Liver (tissue), 3 donors: ENCODE data around the gene ITGAE.

ENCODE experiments used
- CTCF ChIP-seq: fragments of 150-350 bp; IDR thresholded peaks from 2 replicates; pipeline ENCODE4 v1.5.1; 2017; ENCODE audit warnings: improper control_type of control experiment, low read depth, low read length; ENCODE audit not compliant: missing input control
- EGR1 ChIP-seq, 2 donors: IDR thresholded peaks; 2 replicates each; pipeline ENCODE4 v1.6.1; 2016 to 2018; ENCODE audit warnings: antibody characterized with exemption in 2 of 2, low read depth in 2 of 2
- FOXA1 ChIP-seq: IDR thresholded peaks from 2 replicates; pipeline ENCODE4 v1.6.1; 2016; ENCODE audit warnings: antibody characterized with exemption
- JUND ChIP-seq, 2 donors: IDR thresholded peaks; 2 replicates each; pipeline ENCODE4 v1.6.1; 2016; ENCODE audit warnings: antibody characterized with exemption in 2 of 2
- RAD21 ChIP-seq, 2 donors: IDR thresholded peaks; 2 replicates each; pipeline ENCODE4 v1.6.1; 2016; ENCODE audit warnings: antibody characterized with exemption in 2 of 2, mild to moderate bottlenecking in 2 of 2
- RXRA ChIP-seq, 2 donors: IDR thresholded peaks; 2 replicates each; pipeline ENCODE4 v1.6.1; 2017 to 2018; ENCODE audit warnings: antibody characterized with exemption in 2 of 2, mild to moderate bottlenecking in 1 of 2
- TAF1 ChIP-seq: conservative IDR thresholded peaks from 2 replicates; pipeline ENCODE4 v1.6.1; 2016; ENCODE audit warnings: antibody characterized with exemption, mild to moderate bottlenecking
- TF ChIP-seq, protein P1 (sequence below): IDR thresholded peaks from 2 replicates; pipeline ENCODE4 v1.6.1; 2016; ENCODE audit warnings: antibody characterized with exemption
- TF ChIP-seq, protein P2 (sequence below): IDR thresholded peaks from 2 replicates; pipeline ENCODE4 v1.6.1; 2016; ENCODE audit warnings: antibody characterized with exemption
- donor health status: healthy.
- donor health status: healthy.

DNA sequence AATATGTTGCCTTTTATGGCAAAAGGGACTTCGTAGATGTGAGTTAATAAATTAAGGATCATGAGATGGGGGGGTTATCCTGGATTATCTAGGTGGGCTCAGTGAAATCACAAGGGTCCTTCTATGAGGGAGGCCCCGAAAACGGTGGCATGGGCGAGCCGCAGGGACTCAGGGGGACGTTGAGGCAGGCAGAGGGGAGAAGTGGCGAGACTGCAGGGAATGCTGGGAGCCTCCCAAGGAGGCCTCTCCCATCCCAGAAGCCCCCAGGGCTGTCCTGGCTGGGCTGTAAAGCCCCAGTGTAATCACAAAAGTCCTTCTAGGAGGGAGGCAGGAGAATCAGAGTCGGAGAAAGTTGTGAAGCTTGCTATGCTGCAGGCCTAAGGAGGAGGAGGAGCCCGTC lies 35.0 kb downstream of the ITGAE start:
- TF ChIP-seq CTCF (no peak), TAF1 (no peak), RAD21 (IDR thresholded peaks at IDR 0.05) (no peak), FOXA1 (no peak), JUND (IDR thresholded peaks at IDR 0.05) (no peak), EGR1 (IDR thresholded peaks at IDR 0.05; ENCODE audit: low read depth in 2 of 2) (no peak), RXRA (IDR thresholded peaks at IDR 0.05) (no peak)
- TF ChIP-seq, protein P1, sequence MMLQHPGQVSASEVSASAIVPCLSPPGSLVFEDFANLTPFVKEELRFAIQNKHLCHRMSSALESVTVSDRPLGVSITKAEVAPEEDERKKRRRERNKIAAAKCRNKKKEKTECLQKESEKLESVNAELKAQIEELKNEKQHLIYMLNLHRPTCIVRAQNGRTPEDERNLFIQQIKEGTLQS = no peak
- TF ChIP-seq, protein P2, sequence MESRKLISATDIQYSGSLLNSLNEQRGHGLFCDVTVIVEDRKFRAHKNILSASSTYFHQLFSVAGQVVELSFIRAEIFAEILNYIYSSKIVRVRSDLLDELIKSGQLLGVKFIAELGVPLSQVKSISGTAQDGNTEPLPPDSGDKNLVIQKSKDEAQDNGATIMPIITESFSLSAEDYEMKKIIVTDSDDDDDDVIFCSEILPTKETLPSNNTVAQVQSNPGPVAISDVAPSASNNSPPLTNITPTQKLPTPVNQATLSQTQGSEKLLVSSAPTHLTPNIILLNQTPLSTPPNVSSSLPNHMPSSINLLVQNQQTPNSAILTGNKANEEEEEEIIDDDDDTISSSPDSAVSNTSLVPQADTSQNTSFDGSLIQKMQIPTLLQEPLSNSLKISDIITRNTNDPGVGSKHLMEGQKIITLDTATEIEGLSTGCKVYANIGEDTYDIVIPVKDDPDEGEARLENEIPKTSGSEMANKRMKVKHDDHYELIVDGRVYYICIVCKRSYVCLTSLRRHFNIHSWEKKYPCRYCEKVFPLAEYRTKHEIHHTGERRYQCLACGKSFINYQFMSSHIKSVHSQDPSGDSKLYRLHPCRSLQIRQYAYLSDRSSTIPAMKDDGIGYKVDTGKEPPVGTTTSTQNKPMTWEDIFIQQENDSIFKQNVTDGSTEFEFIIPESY = no peak
